NAMALWA (cell line): ENCODE data around the gene ATG7.
"Not testable (repeated sequence)": the region's sequence is repeated elsewhere in the genome, so short reads cannot be mapped to it uniquely, and the experiment has no call there.

Experiments
- DNase-seq: peaks from one replicate; pipeline ENCODE4 v3.0.0-alpha.2; 2015; ENCODE audit warnings: low spot score

ATG7 gene

GRCh38 chr3:11389386-11390268 is 117.4 kb downstream of the ATG7 start:
- no peak for DNase-seq

- DNase-seq, result no peak
Observed at GRCh38 chr3:11390411-11391131, 118.4 kb downstream of the ATG7 start.

GRCh38 chr3:11391174-11391879 is 119.1 kb downstream of the ATG7 start:
- DNase-seq, result no peak

- no peak for DNase-seq
Observed at GRCh38 chr3:11392014-11392859, 120.0 kb downstream of the ATG7 start.

DNA sequence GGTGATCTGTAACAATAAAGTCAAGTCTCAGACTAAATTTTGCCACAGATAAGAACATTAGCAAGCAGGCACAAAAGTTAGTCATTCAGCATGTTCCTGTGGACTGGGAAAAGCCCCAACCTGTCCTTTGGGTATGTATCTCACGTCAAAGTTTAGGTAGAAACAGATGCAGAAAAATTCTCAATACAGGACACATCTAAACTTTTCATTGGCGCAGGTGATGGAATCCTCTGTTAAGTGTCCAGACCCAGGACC is 120.6 kb downstream of the ATG7 start:
- no peak for DNase-seq

GRCh38 chr3:11393401-11393800 is 121.2 kb downstream of the ATG7 start:
- DNase-seq, result no peak

DNA sequence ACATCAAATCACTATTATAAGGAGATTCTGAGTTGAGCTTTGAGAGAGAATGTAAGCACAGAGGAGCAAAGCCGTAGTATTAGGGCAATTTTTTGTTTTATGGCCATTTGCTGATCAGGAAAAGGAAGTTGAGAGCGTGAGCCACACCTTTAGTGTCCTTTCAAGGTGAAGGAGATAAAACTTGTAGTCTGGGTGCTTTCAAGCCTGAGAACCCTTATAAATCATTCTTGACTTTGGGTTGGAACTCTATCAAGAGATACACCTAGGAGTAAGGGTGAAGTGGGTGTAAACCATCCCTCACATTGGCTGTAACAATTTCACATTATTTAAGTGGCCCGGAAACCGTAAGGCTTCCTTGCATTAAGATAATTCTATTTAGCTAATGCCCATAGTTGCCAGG is 122.2 kb downstream of the ATG7 start:
- DNase-seq, result no peak

GRCh38 chr3:11400213-11400612 is 128.0 kb downstream of the ATG7 start:
- DNase-seq, result no peak

DNA sequence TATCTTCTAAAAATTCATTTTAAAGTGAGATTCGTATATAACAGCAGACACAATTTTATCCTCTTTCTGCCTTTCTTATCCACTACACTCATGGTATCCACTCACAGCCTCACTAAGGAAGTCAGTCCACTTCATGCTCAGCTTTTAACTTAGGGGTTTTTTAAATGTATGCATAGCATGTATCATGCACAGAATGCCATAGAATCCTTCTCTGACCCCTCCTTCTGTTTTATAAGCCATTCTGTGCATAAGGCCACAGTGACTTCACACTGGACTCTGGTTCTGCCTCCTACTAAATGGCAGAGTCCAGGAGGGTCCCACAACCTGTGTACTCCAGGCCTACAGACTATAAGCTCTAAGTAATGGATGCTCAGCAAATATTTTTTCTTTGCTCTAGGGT is 129.2 kb downstream of the ATG7 start:
- no peak for DNase-seq

DNA sequence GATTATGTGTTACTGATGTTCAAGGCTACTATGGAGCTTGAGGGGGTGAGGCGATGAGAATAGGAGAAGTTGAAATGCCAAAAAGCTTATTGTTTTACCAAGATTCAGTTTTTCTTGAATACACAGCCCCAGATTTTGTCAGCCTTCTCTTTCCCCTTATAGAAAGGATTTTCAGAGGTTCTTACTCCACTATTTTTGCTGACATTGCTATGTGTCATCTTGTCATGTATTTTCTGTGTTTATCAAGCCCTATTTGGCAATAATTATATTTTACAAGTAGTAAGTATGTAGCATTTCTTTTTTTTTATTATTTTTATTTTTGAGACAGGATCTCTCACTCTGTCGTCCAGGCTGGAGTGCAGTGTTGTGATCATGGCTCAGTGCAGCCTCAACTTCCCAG is 133.1 kb downstream of the ATG7 start:
- no peak for DNase-seq

DNA sequence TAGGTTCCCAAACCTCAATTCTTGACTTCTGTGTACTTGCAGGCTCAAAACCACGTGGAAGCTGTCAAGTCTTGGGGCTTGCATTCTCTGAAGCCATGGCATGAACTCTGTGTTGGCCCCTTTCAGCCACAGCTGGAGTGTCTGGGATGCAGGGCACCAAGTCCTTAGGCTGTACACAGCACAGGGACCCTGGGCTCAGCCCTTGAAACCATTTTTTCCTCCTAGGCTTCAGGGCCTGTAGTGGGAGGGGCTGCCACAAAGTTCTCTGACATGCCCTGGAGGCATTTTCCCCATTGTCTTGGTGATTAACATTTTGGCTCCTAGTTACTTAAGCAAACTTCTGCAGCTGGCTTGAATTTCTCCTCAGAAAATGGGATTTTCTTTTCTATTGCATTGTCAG is 135.4 kb downstream of the ATG7 start:
- DNase-seq, result no peak

GRCh38 chr3:11408324-11408859 is 136.2 kb downstream of the ATG7 start:
- not testable (repeated sequence) for DNase-seq

- no peak for DNase-seq
Observed at GRCh38 chr3:11410564-11410963, 138.4 kb downstream of the ATG7 start.

- DNase-seq, result no peak
Observed at GRCh38 chr3:11411956-11412355, 139.8 kb downstream of the ATG7 start.

- no peak for DNase-seq
Observed at GRCh38 chr3:11413071-11413470, 140.9 kb downstream of the ATG7 start.

- DNase-seq, result no peak
Observed at GRCh38 chr3:11415099-11415498, 142.9 kb downstream of the ATG7 start.

- no peak for DNase-seq
Observed at GRCh38 chr3:11420066-11420465, 147.9 kb downstream of the ATG7 start.

DNA sequence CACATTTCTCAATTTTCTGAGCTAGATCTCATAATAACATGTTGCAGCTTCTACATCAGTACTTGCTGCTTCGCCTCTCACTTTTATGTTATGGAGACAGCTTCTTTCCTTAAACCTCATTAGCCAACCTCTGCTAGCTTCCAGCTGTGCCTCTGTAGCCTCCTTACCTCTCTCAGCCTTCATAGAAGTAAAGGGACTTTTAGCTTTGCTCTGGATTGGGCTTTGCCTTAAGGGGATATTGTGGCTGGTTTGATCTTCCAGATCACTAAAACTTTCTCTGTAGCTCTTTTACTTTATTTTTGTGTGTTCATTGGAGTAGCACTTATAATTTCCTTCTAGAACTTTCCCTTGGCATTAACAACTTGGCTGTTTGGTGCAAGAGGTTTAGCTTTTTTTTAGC is 150.1 kb downstream of the ATG7 start:
- no peak for DNase-seq

DNA sequence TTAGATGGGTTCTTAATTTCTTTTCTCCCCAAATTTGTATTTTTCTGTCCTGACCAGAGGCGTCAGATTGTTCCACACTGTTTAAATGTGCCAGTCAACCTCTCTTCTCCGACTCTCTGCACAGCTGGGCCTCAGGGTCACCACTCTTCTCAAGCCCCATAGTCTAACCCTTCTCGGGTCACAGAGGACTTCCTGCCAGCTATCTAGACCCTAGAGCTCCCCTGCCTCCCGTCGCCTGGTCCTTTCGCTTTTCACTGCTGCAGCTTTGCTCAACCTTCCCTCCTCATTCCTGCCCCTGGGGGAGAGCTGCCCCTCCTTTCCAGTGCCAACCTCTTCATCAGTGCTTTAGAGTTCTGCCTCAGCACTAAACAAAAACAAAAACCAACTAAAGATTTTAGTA is 151.7 kb downstream of the ATG7 start:
- no peak for DNase-seq

GRCh38 chr3:11424277-11424676 is 152.1 kb downstream of the ATG7 start:
- no peak for DNase-seq

DNA sequence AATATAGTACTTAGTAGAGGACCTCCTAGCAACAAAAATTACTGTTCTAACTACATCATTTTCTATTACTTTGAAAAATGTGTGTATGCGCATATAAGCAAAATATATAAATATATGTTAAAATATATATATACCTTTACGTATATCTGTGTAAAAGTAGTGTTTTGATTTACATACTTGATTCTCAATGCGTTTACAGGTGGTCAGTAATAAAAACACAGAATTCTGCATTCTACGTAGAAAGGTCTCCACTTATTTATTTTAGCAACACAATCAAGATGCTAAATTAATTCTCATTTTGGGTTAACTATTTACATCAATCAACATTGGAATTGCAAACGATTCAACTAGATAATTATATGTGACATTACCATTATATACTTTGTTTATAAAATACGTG is 158.0 kb downstream of the ATG7 start:
- DNase-seq, result no peak

DNA sequence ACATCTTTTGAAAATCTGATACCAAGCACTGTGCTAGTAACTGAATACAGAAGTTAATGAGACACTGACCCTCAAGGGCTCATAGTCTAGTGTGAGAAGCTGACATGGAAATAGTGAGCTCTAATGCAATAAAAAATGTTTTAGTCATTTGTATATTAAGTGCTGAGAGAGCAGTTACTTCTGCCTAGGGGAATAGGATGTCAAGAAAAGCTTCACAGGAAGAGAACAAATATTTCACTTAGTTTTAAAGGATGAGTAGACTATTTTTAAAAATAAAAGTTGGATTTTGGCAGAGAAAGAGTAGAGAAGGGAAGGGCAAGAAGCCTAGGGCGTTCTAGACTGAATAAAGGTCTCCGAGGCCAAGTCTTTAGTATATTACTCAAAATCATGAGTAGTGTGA is 158.4 kb downstream of the ATG7 start:
- DNase-seq, result no peak
